T-helper 9 cell (primary cell): ENCODE measurements around the gene OTOGL.
"Not testable (repeated sequence)": the region's sequence is repeated elsewhere in the genome, so short reads cannot be mapped to it uniquely, and the experiment has no call there.

Source experiments
- DNase-seq: peaks from one replicate; pipeline ENCODE4 v3.0.0-alpha.2; 2020

Gene OTOGL

GRCh38 chr12:80227904-80228303 is 128.6 kb downstream of the OTOGL start:
- DNase-seq, result not testable (repeated sequence)

GRCh38 chr12:80230068-80230467 is 130.7 kb downstream of the OTOGL start:
- DNase-seq, result no peak

GRCh38 chr12:80232837-80233236 is 133.5 kb downstream of the OTOGL start:
- DNase-seq, result no peak

GRCh38 chr12:80233926-80234325 is 134.6 kb downstream of the OTOGL start:
- no peak for DNase-seq

GRCh38 chr12:80234667-80235066 is 135.3 kb downstream of the OTOGL start:
- DNase-seq, result no peak

GRCh38 chr12:80235944-80236343 is 136.6 kb downstream of the OTOGL start:
- no peak for DNase-seq

- DNase-seq, result no peak
Measured at GRCh38 chr12:80239867-80240266, 140.5 kb downstream of the OTOGL start.

GRCh38 chr12:80241576-80242273 is 142.4 kb downstream of the OTOGL start:
- no peak for DNase-seq

- no peak for DNase-seq
Measured at GRCh38 chr12:80242321-80242720, 143.0 kb downstream of the OTOGL start.

GRCh38 chr12:80249581-80249980 is 150.2 kb downstream of the OTOGL start:
- DNase-seq, result not testable (repeated sequence)

- no peak for DNase-seq
Measured at GRCh38 chr12:80257920-80258319, 158.6 kb downstream of the OTOGL start.

- DNase-seq, result no peak
Measured at GRCh38 chr12:80260269-80260668, 160.9 kb downstream of the OTOGL start.

- no peak for DNase-seq
Measured at GRCh38 chr12:80261403-80261802, 162.1 kb downstream of the OTOGL start.

- DNase-seq, result no peak
Measured at GRCh38 chr12:80262346-80262745, 163.0 kb downstream of the OTOGL start.

GRCh38 chr12:80262771-80263170 is 163.4 kb downstream of the OTOGL start:
- no peak for DNase-seq

- no peak for DNase-seq
Measured at GRCh38 chr12:80264386-80264785, 165.0 kb downstream of the OTOGL start.

- no peak for DNase-seq
Measured at GRCh38 chr12:80264891-80265290, 165.6 kb downstream of the OTOGL start.

GRCh38 chr12:80268924-80269749 is 169.8 kb downstream of the OTOGL start:
- no peak for DNase-seq

GRCh38 chr12:80269803-80270552 is 170.6 kb downstream of the OTOGL start:
- no peak for DNase-seq

- DNase-seq, result no peak
Measured at GRCh38 chr12:80271780-80272179, 172.4 kb downstream of the OTOGL start.

- DNase-seq, result no peak
Measured at GRCh38 chr12:80272387-80272915, 173.1 kb downstream of the OTOGL start.

- no peak for DNase-seq
Measured at GRCh38 chr12:80273144-80273543, 173.8 kb downstream of the OTOGL start.

GRCh38 chr12:80277732-80278131 is 178.4 kb downstream of the OTOGL start:
- DNase-seq, result no peak
